Activated naive CD4-positive, alpha-beta T cell treated with anti-CD3 and anti-CD28 coated beads, Interleukin-2, amount 10 ng/mL, durations not matched to agents 7 days and 5 days (primary cell): ENCODE results near the gene FLACC1.
"Not testable (repeated sequence)": the region's sequence is repeated elsewhere in the genome, so short reads cannot be mapped to it uniquely, and the experiment has no call there.

ENCODE experiments used
- CTCF ChIA-PET: fragments of 350-600 bp; sonication (Branson Sonifier 250); formaldehyde crosslinking; loops from one replicate; lab custom pipeline; 2021; ENCODE audit warnings: antibody characterized with exemption; lab: Charles Lee
- DNase-seq: peaks from one replicate; pipeline ENCODE4 v3.0.0-alpha.2; 2020
- H3K27ac Mint-ChIP-seq: one replicate; pipeline ENCODE4 v1.8.0; 2021; ENCODE audit warnings: mild to moderate bottlenecking, moderate library complexity, mixed read lengths
- H3K27me3 Mint-ChIP-seq: one replicate; pipeline ENCODE4 v1.8.0; 2021; ENCODE audit warnings: mild to moderate bottlenecking, mixed read lengths
- H3K36me3 Mint-ChIP-seq: one replicate; pipeline ENCODE4 v1.8.0; 2021; ENCODE audit warnings: mixed read lengths
- H3K4me1 Mint-ChIP-seq: one replicate; pipeline ENCODE4 v1.8.0; 2021; ENCODE audit warnings: mixed read lengths
- H3K4me3 Mint-ChIP-seq: one replicate; pipeline ENCODE4 v1.8.0; 2021; ENCODE audit warnings: mild to moderate bottlenecking, moderate library complexity, mixed read lengths
- H3K9me3 Mint-ChIP-seq: one replicate; pipeline ENCODE4 v1.8.0; 2021; ENCODE audit warnings: mixed read lengths

FLACC1 gene

GRCh38 chr2:201329409-201329808 is 27.7 kb downstream of the FLACC1 start:
- DNase-seq = no peak
- Mint-ChIP-seq H3K27ac (no peak overlapping the region), H3K4me1 (no peaks in the 10 kb centered on the region), H3K27me3 (no peaks in the 10 kb centered on the region), H3K9me3 (peaks cover 11% of the 10 kb centered on the region), H3K4me3 (no peak overlapping the region), H3K36me3 (peaks cover 27% of the 10 kb centered on the region)
- CTCF ChIA-PET = interaction anchor here (1.7 kb wide), 1 partner anchor 35 kb away, joined by 5 read pairs; no protein-coding TSS in a partner anchor

- no peak overlapping the region for H3K4me3 Mint-ChIP-seq
- CTCF ChIA-PET = no interaction called here
- H3K36me3 Mint-ChIP-seq = peaks cover 34% of the 10 kb centered on the region
- no peak for DNase-seq
- H3K4me1 Mint-ChIP-seq = no peaks in the 10 kb centered on the region
- H3K27ac Mint-ChIP-seq = no peak overlapping the region
- H3K27me3 Mint-ChIP-seq = no peaks in the 10 kb centered on the region
- peaks cover 16% of the 10 kb centered on the region for H3K9me3 Mint-ChIP-seq
These were observed 29.5 kb downstream of the FLACC1 start for GRCh38 chr2:201327678-201328077.

GRCh38 chr2:201322772-201323171 is 34.4 kb downstream of the FLACC1 start:
- Mint-ChIP-seq H3K4me1 (no peaks in the 10 kb centered on the region), H3K27me3 (no peaks in the 10 kb centered on the region), H3K4me3 (no peak overlapping the region), H3K36me3 (peaks cover 48% of the 10 kb centered on the region), H3K9me3 (peaks cover 47% of the 10 kb centered on the region), H3K27ac (no peak overlapping the region)
- DNase-seq = no peak
- CTCF ChIA-PET = no interaction called here

- Mint-ChIP-seq H3K27ac (no peak overlapping the region), H3K4me3 (no peak overlapping the region), H3K36me3 (peaks cover 53% of the 10 kb centered on the region), H3K27me3 (no peaks in the 10 kb centered on the region), H3K4me1 (no peaks in the 10 kb centered on the region), H3K9me3 (peaks cover 50% of the 10 kb centered on the region)
- DNase-seq = no peak
- CTCF ChIA-PET = no interaction called here
These were observed 36.4 kb downstream of the FLACC1 start for GRCh38 chr2:201320701-201321100.

GRCh38 chr2:201320257-201320656 is 36.9 kb downstream of the FLACC1 start:
- Mint-ChIP-seq H3K9me3 (peaks cover 49% of the 10 kb centered on the region), H3K27ac (no peak overlapping the region), H3K4me3 (no peak overlapping the region), H3K4me1 (no peaks in the 10 kb centered on the region), H3K27me3 (no peaks in the 10 kb centered on the region), H3K36me3 (peaks cover 52% of the 10 kb centered on the region)
- CTCF ChIA-PET = no interaction called here
- DNase-seq = no peak

GRCh38 chr2:201319511-201319910 is 37.6 kb downstream of the FLACC1 start:
- peaks cover 54% of the 10 kb centered on the region for H3K36me3 Mint-ChIP-seq
- H3K9me3 Mint-ChIP-seq = peaks cover 54% of the 10 kb centered on the region

GRCh38 chr2:201313362-201313761 is 43.8 kb downstream of the FLACC1 start:
- Mint-ChIP-seq H3K4me1 (no peaks in the 10 kb centered on the region), H3K4me3 (no peak overlapping the region), H3K27ac (no peak overlapping the region), H3K27me3 (peaks cover 4% of the 10 kb centered on the region), H3K9me3 (peaks cover 48% of the 10 kb centered on the region), H3K36me3 (peaks cover 63% of the 10 kb centered on the region)
- CTCF ChIA-PET = no interaction called here
- DNase-seq = no peak

More at GRCh38 chr2:201319511-201319910, 37.6 kb downstream of the FLACC1 start:
- DNase-seq = no peak
- Mint-ChIP-seq H3K4me3 (no peak overlapping the region), H3K27ac (no peak overlapping the region), H3K4me1 (no peaks in the 10 kb centered on the region), H3K27me3 (no peaks in the 10 kb centered on the region)
- CTCF ChIA-PET = no interaction called here

- CTCF ChIA-PET = no interaction called here
These were observed 48.2 kb downstream of the FLACC1 start for GRCh38 chr2:201308914-201309313.

GRCh38 chr2:201307876-201308275 is 49.3 kb downstream of the FLACC1 start:
- Mint-ChIP-seq H3K4me3 (no peak overlapping the region), H3K4me1 (no peaks in the 10 kb centered on the region), H3K36me3 (peaks cover 71% of the 10 kb centered on the region), H3K27ac (no peak overlapping the region), H3K27me3 (no peaks in the 10 kb centered on the region), H3K9me3 (peaks cover 29% of the 10 kb centered on the region)
- CTCF ChIA-PET = no interaction called here
- DNase-seq = no peak

More at GRCh38 chr2:201308914-201309313, 48.2 kb downstream of the FLACC1 start:
- Mint-ChIP-seq H3K4me3 (no peak overlapping the region), H3K9me3 (peaks cover 33% of the 10 kb centered on the region), H3K27me3 (peaks cover 4% of the 10 kb centered on the region), H3K4me1 (no peaks in the 10 kb centered on the region), H3K27ac (no peak overlapping the region), H3K36me3 (peaks cover 73% of the 10 kb centered on the region)
- DNase-seq = no peak

- not testable (repeated sequence) for H3K4me3 Mint-ChIP-seq, H3K27me3 Mint-ChIP-seq, H3K27ac Mint-ChIP-seq, DNase-seq
- Mint-ChIP-seq H3K4me1 (peaks cover 11% of the 10 kb centered on the region), H3K9me3 (peaks cover 47% of the 10 kb centered on the region), H3K36me3 (peaks cover 83% of the 10 kb centered on the region)
- CTCF ChIA-PET = interaction anchor here (0.6 kb wide), 1 partner anchor 455 kb away, joined by 4 read pairs; no protein-coding TSS in a partner anchor
These were observed 57.2 kb downstream of the FLACC1 start for GRCh38 chr2:201299929-201300328.

GRCh38 chr2:201298462-201299052 is 58.6 kb downstream of the FLACC1 start:
- CTCF ChIA-PET = no interaction called here
- DNase-seq = no peak
- Mint-ChIP-seq H3K27ac (no peak overlapping the region), H3K36me3 (peaks cover 75% of the 10 kb centered on the region), H3K4me3 (no peak overlapping the region), H3K27me3 (no peaks in the 10 kb centered on the region), H3K9me3 (peaks cover 51% of the 10 kb centered on the region), H3K4me1 (peaks cover 11% of the 10 kb centered on the region)

- peaks cover 80% of the 10 kb centered on the region for H3K36me3 Mint-ChIP-seq
- H3K9me3 Mint-ChIP-seq = peaks cover 50% of the 10 kb centered on the region
- H3K4me1 Mint-ChIP-seq, H3K4me3 Mint-ChIP-seq, CTCF ChIA-PET, H3K27ac Mint-ChIP-seq, H3K27me3 Mint-ChIP-seq, DNase-seq: not testable (repeated sequence)
These were observed 66.5 kb downstream of the FLACC1 start for GRCh38 chr2:201290457-201291148.

- no peaks in the 10 kb centered on the region for H3K27me3 Mint-ChIP-seq
- no peak for DNase-seq
- no peak overlapping the region for H3K4me3 Mint-ChIP-seq
- peaks cover 2% of the 10 kb centered on the region for H3K4me1 Mint-ChIP-seq
- no peak overlapping the region for H3K27ac Mint-ChIP-seq
- CTCF ChIA-PET = interaction anchor here (1.2 kb wide), 1 partner anchor 78 kb away, joined by 4 read pairs; no protein-coding TSS in a partner anchor
- H3K36me3 Mint-ChIP-seq = peaks cover 63% of the 10 kb centered on the region
- peaks cover 20% of the 10 kb centered on the region for H3K9me3 Mint-ChIP-seq
These were observed 71.6 kb downstream of the FLACC1 start for GRCh38 chr2:201285499-201285898.

GRCh38 chr2:201280191-201281040 is 76.7 kb downstream of the FLACC1 start:
- Mint-ChIP-seq H3K36me3 (peaks cover 57% of the 10 kb centered on the region), H3K27ac (peak overlapping the region; percentile 21), H3K4me3 (no peak overlapping the region), H3K9me3 (no peaks in the 10 kb centered on the region), H3K4me1 (peaks cover 13% of the 10 kb centered on the region), H3K27me3 (no peaks in the 10 kb centered on the region)
- DNase-seq = no peak
- CTCF ChIA-PET = interaction anchor here (1.4 kb wide), 1 partner anchor 83 kb away, joined by 5 read pairs; no protein-coding TSS in a partner anchor
